ENCODE results near the gene AFG3L2.

DNA sequence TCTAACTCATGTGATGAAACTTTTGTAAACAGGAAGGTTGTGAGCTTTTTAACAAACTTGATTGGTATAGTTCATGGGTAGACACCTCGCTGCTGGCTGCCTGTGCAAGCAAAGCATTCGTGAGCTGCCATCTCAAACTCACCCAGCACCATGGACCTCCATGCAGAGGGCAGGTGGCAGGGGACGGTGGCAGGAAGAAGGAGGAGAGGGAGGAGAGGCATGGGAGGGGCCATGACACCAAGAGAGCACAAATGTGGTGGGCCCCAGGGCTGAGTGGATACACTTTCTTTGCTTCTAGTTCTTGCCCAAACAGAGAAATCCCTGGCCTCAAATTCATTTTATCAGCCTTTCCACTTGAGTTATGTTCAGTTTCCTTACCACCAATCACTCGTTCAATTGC is 29.1 kb downstream of the AFG3L2 start:
- TF ChIP-seq, protein P1, sequence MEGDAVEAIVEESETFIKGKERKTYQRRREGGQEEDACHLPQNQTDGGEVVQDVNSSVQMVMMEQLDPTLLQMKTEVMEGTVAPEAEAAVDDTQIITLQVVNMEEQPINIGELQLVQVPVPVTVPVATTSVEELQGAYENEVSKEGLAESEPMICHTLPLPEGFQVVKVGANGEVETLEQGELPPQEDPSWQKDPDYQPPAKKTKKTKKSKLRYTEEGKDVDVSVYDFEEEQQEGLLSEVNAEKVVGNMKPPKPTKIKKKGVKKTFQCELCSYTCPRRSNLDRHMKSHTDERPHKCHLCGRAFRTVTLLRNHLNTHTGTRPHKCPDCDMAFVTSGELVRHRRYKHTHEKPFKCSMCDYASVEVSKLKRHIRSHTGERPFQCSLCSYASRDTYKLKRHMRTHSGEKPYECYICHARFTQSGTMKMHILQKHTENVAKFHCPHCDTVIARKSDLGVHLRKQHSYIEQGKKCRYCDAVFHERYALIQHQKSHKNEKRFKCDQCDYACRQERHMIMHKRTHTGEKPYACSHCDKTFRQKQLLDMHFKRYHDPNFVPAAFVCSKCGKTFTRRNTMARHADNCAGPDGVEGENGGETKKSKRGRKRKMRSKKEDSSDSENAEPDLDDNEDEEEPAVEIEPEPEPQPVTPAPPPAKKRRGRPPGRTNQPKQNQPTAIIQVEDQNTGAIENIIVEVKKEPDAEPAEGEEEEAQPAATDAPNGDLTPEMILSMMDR (IDR thresholded peaks at IDR 0.05): no peak
- no peak for TF ChIP-seq POLR2A (IDR thresholded peaks at IDR 0.05)

All from adrenal gland (tissue), 5 donors.